A549 treated with DMSO at 1 μM for 4 hours (cell line): ENCODE data around the gene ALG8. TPM values are rescaled to one million over a fixed set of nuclear protein-coding genes. Genes with fewer than 3 reads are reported as not detected.

Experiments used
- total RNA-seq: library from RNA; stranded (reverse); fragments of 200-300 nt; extraction: Qiagen RNA extraction; gene quantifications from 5 replicates; pipeline ENCODE4 v1.2.3, GENCODE V29; 2022; ENCODE audit warnings: low read depth

Gene ALG8
- 55.9 to 69.9 TPM (median 65.6 TPM) in 5 replicates for total RNA-seq

GRCh38 chr11:78139422-78140391 is at the start of gene ALG8:
TSS of gene ALG8 (minus strand) at chr11:78139626. CDS start at chr11:78139588, 38 bp downstream.

GRCh38 chr11:78188286-78189173 is 49.1 kb upstream of the ALG8 start, which contains the start of the genes KCTD21 and USP35:
TSS of gene KCTD21 (minus strand) at chr11:78188626. CDS start at chr11:78174554, 14,072 bp downstream.
TSS of gene USP35 (plus strand) at chr11:78188919. CDS start at chr11:78196246, 7,327 bp downstream.

GRCh38 chr11:78079232-78080083 is 60.0 kb downstream of the ALG8 start, which contains the start of gene NDUFC2:
TSS of gene NDUFC2 (minus strand) at chr11:78079862. CDS start at chr11:78079744, 118 bp downstream.

DNA sequence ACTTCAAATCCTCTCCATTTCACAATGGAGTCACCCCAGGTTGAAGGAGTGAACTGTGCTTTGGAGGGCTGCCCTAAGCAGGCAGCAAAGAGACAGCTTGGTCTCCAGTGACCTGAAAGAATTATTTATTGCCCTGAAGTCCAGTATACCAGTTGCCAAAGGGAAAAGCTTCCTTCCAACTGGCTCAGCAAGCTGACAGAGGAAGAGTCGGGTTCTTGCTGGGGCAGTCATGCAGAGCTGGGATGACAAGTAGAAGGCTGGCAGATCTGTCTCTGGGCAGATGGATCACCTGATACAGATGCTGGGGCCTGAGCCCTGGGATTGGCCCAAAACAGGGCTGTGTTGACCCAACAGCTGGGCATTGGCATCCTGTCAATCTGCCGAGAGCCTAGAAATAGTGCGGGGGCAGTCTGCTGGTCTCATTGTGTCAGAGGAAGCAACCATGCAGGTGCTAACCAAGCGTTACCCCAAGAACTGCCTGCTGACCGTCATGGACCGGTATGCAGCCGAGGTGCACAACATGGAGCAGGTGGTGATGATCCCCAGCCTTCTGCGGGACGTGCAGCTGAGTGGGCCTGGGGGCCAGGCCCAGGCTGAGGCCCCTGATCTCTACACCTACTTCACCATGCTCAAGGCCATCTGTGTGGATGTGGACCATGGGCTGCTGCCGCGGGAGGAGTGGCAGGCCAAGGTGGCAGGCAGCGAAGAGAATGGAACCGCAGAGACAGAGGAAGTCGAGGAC is 75.8 kb downstream of the ALG8 start, which contains the start of gene THRSP:
Gene THRSP (plus strand): TSS at position 422 of the 742 bp plus-strand sequence. CDS start 21 bp downstream, at position 443.

Other genes with a start within 250 kb of the ALG8 start
- 14.4 to 20.9 TPM (median 20.4 TPM) in 5 replicates for gene INTS4, start 145.0 kb downstream of the ALG8 start, total RNA-seq
- gene KCTD14, start 116.3 kb downstream of the ALG8 start, total RNA-seq = 1.4 to 2.0 TPM (median 1.6 TPM) in 5 replicates
- not detected in 5 replicates for gene THRSP, start 75.8 kb downstream of the ALG8 start, total RNA-seq
- gene NDUFC2, start 59.8 kb downstream of the ALG8 start, total RNA-seq = 242 to 295 TPM (median 243 TPM) in 5 replicates
- gene KCTD21, start 49.0 kb upstream of the ALG8 start, total RNA-seq = 6.9 to 7.7 TPM (median 7.1 TPM) in 5 replicates
- gene USP35, start 49.3 kb upstream of the ALG8 start, total RNA-seq = 5.1 to 7.4 TPM (median 6.7 TPM) in 5 replicates